ENCODE measurements around the gene AP2S1.
A peak's percentile ranks its signal among the peaks of the same experiment; 100 is the strongest.
"Not testable (repeated sequence)": the region's sequence is repeated elsewhere in the genome, so short reads cannot be mapped to it uniquely, and the experiment has no call there.

AP2S1 gene

DNA sequence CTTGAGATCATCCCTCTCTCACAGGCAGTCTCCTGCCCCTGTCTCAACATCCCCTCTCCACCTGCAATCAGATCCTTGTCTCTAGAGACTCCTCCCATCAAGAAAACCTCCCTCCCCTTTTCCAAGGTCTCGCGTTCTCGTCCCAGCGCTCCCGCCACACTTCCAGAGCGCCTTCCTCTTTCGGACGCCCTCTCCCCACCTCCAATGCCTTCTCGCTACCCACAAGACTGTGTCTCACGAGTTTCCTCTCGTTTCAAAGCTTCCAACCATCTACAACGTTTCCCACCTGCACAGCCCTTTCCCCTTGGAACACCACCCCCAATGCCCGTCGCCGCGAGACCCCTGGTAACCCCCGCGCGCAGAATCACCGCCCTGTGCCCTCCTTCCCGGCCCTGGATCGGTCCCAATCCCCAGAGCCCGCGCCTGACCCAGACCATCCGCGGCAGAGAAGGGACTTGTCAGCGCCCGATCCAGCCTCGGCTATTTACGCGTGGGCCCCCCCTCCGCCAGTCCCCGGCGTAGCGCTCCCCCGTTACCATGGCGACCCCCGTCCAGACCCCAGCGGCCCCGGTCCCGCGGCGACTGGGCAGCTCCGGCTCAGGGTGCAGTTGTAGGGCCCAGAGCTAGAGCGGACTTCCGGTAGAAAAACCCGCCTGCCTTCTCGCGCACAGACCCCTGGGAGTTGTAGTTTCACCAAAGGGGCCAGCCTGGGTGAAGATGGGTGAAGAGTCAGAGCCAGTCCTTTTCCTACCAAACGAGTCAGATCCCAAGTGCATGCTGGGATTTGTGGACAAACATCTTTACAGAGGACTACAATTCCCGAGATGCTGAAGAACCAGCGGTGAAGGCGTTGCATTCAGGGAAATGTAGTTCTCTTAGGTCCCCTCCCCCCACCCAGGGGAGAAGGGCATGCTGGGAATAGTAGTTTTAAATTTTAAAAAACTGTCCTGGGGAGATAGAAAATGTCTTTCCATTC, at the start of gene AP2S1:
AP2S1 (minus strand) TSS at position 619 of the 976 bp plus-strand sequence; CDS start at position 539, 80 bp downstream.
- Mint-ChIP-seq H3K27me3 (no peaks in the 10 kb centered on the region), H3K36me3 (ENCODE audit: low read depth) (no peaks in the 10 kb centered on the region), H3K9me3 (no peaks in the 10 kb centered on the region), H3K27ac (peak within 1 kb of the TSS; percentile 89), H3K4me3 (peak within 1 kb of the TSS; percentile 93), H3K4me1 (ENCODE audit: low read depth) (peaks cover 19% of the 10 kb centered on the region)

DNA sequence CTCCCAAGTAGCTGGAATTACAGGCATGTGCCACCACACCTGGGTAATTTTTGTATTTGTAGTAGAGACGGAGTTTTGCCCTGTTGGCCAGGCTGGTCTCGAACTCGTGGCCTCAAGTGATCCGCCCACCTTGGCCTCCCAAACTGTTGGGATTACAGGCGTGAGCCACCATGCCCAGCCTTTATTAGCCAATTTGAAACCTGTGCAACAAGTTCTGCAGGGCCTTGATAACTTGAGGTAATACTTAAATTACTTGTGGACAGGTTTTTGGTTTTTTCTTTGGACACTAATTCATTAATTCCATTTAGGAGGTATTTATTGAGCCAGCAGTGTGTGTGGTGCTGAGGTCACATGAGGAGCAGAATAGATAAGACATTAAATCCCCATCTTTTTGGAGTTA, 49.7 kb upstream of the AP2S1 start:
- Mint-ChIP-seq H3K27ac (no peak overlapping the region), H3K4me3 (no peak overlapping the region), H3K36me3 (ENCODE audit: low read depth) (no peaks in the 10 kb centered on the region), H3K27me3 (no peaks in the 10 kb centered on the region), H3K4me1 (ENCODE audit: low read depth) (peaks cover 27% of the 10 kb centered on the region), H3K9me3 (no peaks in the 10 kb centered on the region)

DNA sequence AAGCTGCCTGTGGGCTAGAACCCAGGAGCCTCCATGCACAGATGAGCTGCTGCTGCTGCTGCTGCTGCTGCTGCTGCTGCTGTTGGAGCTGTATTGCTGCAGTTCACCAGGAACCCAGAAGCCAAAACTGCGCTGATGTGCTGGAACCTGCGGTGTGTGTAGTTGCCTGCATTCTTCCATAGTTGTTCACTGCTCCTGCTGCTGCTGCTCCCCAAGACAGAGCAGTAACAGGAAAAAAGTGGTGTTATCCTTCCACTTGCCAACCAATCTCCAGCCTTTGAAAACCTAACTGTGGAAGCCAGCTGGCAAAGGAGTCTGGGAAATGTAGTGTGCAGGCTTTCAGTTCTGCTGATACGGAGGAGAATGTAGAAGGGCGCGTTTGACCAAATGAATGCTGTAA, 48.1 kb upstream of the AP2S1 start:
- Mint-ChIP-seq H3K36me3 (ENCODE audit: low read depth) (no peaks in the 10 kb centered on the region), H3K27ac (no peak overlapping the region), H3K9me3 (no peaks in the 10 kb centered on the region), H3K4me3 (no peak overlapping the region), H3K4me1 (ENCODE audit: low read depth) (peaks cover 21% of the 10 kb centered on the region), H3K27me3 (no peaks in the 10 kb centered on the region)

DNA sequence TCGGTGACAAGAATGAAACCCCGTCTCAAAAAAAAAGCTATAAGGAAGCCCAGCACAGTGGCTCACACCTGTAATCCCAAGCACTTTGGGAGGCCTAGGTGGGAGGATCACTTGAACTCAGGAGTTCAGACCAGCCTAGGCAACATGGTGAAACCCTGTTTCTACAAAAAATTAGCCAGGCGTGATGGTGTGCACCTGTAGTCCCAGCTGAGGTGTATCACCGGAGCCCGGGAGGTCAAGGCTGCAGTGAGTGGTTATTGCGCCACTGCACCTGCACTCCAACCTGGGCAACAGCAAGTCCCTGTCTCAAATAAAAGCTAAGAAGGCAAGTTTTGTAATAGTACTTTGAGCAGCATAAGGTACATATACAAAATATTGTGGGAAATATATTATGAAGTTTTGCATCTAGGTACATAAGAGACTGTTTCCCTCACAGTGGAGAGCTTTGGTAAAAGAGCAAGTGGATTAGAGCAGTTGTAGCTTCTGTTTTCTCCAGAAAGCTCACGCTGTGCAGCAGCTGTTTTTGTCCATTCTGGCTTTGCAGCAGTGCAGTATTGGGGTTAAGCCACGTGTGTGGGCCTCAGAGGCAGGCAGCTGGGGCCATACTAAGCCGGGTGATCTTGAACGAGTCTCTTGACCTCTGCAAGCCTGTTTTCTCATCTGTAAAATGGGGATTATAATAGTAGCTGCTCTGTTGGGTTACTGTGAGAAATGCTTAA, 45.6 kb upstream of the AP2S1 start:
- no peak overlapping the region for H3K4me3 Mint-ChIP-seq
- H3K4me1 Mint-ChIP-seq (ENCODE audit: low read depth), result peaks cover 16% of the 10 kb centered on the region
- H3K9me3 Mint-ChIP-seq, result no peaks in the 10 kb centered on the region
- H3K27me3 Mint-ChIP-seq, result no peaks in the 10 kb centered on the region
- H3K36me3 Mint-ChIP-seq (ENCODE audit: low read depth), result no peaks in the 10 kb centered on the region
- no peak overlapping the region for H3K27ac Mint-ChIP-seq

DNA sequence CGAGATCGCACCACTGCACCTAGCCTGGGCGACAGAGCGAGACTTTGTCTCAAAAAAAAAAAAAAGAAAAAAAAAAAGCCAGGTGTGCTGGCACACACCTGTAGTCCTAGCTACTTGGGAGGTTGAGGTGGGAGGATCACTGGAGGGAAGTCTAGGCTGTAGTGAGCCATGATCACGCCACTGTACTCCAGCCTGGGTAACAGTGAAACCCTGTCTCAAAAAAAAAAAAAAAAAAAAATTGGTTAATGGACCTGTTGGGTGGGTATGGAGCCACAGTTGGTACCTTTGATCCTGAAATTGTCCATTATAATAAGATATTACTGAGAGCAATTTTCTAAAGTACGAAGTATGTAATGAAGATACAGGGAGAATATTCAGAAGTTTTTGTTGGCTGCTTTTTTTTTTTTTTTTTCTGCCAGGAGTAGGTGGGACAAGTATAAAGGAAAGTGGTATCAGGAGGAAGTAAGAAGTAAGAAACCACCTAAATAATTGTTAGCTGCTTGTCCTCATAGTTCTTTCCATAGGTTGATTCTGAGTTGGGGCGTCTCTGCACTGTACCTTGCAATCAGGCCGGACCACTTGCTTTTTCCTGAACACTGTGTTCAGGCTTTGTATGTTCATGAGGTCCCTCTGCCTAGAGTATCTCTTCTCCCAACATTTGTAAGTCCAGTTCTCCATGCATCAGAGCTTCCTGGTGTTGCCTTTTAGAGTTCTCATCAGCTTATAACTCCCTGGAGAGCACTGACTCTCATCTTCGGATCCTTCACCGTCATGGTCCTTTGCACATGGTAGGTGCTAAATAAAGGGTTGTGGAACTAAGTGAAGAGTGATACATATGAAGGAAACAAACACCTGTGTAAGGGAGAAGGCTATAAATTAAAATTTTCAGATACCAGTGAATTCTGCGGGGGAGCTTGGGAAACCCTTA, 41.9 kb upstream of the AP2S1 start:
- H3K36me3 Mint-ChIP-seq (ENCODE audit: low read depth), result no peaks in the 10 kb centered on the region
- H3K4me1 Mint-ChIP-seq (ENCODE audit: low read depth), result peaks cover 27% of the 10 kb centered on the region
- no peaks in the 10 kb centered on the region for H3K27me3 Mint-ChIP-seq
- no peaks in the 10 kb centered on the region for H3K9me3 Mint-ChIP-seq
- no peak overlapping the region for H3K4me3 Mint-ChIP-seq
- no peak overlapping the region for H3K27ac Mint-ChIP-seq

DNA sequence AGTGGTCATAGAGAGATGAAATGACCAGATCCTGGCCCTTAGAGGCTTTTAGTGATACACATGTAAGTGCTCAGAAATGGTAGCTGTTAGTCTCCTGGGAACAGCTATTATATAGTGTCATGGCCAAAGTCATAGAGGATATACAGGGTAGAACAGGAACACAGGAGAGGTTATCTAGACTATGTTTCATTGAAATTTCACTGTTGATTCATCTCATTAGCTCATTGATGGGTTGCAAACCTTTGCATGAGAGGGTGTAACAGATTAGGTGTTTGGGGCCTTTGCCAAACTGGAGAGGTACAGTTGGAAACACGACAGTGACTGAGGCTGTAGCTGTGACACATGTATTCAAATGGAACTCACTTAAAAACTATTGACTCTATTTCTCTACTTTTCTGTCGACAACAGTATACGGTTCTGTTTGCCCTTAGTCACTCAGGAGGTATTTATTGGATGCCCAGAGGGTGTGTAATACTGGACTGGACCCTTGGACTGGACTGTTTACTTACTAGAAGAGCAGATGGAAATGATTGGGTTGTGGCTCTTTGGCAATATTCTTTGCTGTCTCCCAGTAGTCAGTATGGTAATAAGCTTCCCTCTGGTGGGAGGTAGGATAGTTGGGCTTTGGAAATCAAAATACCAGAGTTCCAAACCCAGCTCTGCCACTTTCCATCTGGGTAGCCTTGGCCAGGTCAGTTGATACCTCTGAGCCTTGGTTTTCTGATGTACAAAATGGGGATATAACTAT, 40.0 kb upstream of the AP2S1 start:
- Mint-ChIP-seq H3K27ac (no peak overlapping the region), H3K9me3 (no peaks in the 10 kb centered on the region), H3K4me3 (no peak overlapping the region), H3K4me1 (ENCODE audit: low read depth) (peaks cover 38% of the 10 kb centered on the region), H3K36me3 (ENCODE audit: low read depth) (no peaks in the 10 kb centered on the region), H3K27me3 (no peaks in the 10 kb centered on the region)

DNA sequence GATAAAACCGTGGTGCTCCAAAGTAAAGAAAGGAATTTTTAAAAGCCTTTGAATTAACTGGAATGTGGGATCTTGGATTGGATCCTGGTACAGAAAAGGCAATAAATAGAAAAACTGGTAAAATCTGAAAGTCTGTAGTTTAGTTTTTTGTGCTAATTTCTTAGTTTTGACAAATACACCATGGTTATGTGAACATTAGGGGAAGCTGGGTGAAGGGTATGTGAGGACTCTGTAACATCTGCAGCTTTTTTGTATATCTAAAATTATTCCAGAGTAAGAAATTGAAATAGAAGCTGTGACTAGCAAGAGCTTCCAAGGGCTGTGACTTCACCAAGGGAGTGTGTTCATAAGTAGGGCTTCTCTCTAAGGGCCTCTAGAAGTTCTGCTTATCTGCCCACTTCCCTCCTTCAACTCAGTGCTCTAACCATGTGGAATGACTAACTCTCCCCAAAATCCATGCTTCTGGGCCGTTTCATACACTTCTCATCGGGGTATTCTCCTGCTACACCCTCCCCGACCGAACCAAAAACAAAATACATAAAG, 36.7 kb upstream of the AP2S1 start:
- no peaks in the 10 kb centered on the region for H3K9me3 Mint-ChIP-seq
- H3K4me1 Mint-ChIP-seq (ENCODE audit: low read depth), result peaks cover 34% of the 10 kb centered on the region
- H3K4me3 Mint-ChIP-seq, result no peak overlapping the region
- H3K36me3 Mint-ChIP-seq (ENCODE audit: low read depth), result no peaks in the 10 kb centered on the region
- no peak overlapping the region for H3K27ac Mint-ChIP-seq
- H3K27me3 Mint-ChIP-seq, result no peaks in the 10 kb centered on the region

DNA sequence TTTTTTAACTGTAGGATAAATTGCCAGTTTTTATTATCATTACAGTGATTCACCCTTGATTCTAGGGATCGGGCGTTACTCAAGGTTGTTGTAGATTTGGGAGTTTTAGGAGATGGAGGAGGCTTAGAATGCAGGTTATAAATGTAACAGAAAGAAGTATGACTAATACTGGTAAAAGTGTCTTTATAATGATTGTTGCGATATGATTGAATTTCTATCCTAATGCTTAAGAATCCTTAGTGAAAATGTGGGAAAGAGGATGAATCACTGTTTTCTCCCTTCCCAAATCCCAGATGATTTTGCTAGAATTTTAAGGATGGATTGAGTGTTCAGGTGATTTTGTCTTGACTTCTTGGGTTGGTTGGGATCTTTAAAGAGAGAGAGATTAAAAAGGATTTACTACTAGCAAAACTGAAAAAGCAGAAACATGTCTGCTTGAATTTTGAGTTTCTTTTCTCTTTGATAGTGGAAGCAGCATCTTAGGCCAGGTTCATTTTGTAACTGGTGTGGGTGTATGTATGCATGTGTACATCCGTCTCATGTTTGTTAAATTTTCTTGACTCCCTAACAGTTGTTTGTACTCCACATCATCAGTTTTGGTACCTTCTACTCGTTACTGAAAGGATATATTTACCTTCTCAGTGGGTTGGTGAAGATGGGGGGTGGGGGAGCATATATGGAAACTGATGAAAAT, 36.0 kb upstream of the AP2S1 start:
- Mint-ChIP-seq H3K9me3 (no peaks in the 10 kb centered on the region), H3K27ac (no peak overlapping the region), H3K36me3 (ENCODE audit: low read depth) (no peaks in the 10 kb centered on the region), H3K27me3 (no peaks in the 10 kb centered on the region), H3K4me1 (ENCODE audit: low read depth) (peaks cover 34% of the 10 kb centered on the region), H3K4me3 (no peak overlapping the region)

DNA sequence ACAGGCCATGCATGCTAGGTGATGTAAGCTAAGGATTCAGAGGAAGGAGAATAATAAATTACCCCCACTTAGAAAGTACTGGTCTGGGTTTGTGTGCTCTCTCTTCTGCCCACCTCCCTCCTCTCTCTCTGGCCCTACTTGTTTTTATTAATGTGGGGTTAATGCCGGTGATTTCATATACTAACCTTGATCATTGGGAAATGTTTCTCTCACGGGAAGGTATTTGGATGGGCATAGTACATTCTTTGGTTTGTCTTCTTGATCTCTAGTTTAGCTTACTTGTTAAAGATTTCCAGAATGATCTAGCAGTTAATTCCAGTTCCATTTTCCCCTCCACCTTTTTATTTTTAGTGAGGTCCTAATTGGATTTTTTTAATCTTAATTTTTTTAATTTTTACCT, 34.8 kb upstream of the AP2S1 start:
- H3K4me1 Mint-ChIP-seq (ENCODE audit: low read depth), result peaks cover 32% of the 10 kb centered on the region
- no peaks in the 10 kb centered on the region for H3K9me3 Mint-ChIP-seq
- H3K36me3 Mint-ChIP-seq (ENCODE audit: low read depth), result no peaks in the 10 kb centered on the region
- no peak overlapping the region for H3K27ac Mint-ChIP-seq
- H3K4me3 Mint-ChIP-seq, result no peak overlapping the region
- H3K27me3 Mint-ChIP-seq, result no peaks in the 10 kb centered on the region

DNA sequence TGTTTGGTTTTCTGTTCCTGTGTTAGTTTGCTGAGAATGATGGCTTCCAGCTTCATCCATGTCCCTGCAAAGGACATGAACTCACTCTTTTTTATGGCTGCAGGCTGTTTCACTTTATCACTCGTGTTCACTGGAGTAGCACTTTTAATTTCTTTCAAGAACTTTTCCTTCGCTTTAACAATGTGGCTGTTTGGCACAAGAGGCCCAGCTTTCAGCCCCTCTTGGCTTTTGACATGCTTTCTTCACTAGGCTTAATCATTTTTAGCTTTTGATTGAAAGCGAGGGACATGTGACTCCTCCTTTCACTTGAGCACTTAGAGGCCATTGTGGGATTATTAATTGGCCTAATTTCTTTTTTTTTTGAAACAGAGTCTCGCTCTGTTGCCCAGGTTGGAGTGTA, 32.1 kb upstream of the AP2S1 start:
- peaks cover 35% of the 10 kb centered on the region for H3K4me1 Mint-ChIP-seq (ENCODE audit: low read depth)
- H3K27ac Mint-ChIP-seq, H3K9me3 Mint-ChIP-seq: not testable (repeated sequence)

DNA sequence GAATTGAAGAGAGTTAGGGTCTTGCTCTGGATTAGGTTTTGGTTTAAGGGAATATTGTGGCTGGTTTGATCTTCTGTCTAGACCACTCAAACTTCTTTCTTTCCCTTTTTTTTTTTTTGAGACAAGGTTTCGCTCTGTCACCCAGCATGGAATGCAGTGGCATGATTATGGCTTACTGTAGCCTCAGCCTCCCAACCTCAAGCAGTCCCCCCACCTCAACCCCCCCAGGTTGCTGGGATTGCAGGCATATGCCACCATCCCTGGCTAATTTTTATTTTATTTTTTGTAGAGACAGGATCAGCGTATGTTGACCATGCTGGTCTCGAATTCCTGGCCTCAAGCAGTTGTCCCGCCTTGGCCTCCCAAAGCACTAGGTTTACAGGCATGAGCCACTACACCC, 31.4 kb upstream of the AP2S1 start:
- H3K36me3 Mint-ChIP-seq (ENCODE audit: low read depth), result no peaks in the 10 kb centered on the region
- H3K27me3 Mint-ChIP-seq, result no peaks in the 10 kb centered on the region
- H3K4me3 Mint-ChIP-seq, result no peak overlapping the region
- H3K4me1 Mint-ChIP-seq (ENCODE audit: low read depth), result peaks cover 29% of the 10 kb centered on the region
- no peak overlapping the region for H3K27ac Mint-ChIP-seq
- H3K9me3 Mint-ChIP-seq, result no peaks in the 10 kb centered on the region

More for the DNA sequence above, 32.1 kb upstream of the AP2S1 start:
- H3K36me3 Mint-ChIP-seq (ENCODE audit: low read depth); H3K27me3 Mint-ChIP-seq; H3K4me3 Mint-ChIP-seq: not testable (repeated sequence)

DNA sequence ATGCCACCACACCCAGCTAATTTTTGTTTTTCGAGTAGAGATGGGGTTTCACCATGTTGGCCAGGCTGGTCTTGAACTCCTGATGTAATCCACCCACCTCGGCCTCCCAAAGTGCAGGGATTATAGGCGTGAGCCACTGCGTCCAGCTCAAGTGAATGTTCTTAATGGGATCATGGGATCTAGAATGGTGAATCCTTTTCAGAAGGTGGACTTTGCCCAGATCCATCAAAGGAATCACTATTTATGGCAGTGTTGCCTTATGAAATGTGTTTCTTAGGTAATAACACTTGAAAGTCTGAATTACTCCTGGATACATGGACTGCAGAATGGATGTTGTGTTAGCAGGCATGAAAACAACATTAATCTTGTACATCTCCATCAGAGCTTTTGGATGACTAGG, 30.4 kb upstream of the AP2S1 start:
- no peak overlapping the region for H3K27ac Mint-ChIP-seq
- no peaks in the 10 kb centered on the region for H3K36me3 Mint-ChIP-seq (ENCODE audit: low read depth)
- H3K9me3 Mint-ChIP-seq, result no peaks in the 10 kb centered on the region
- H3K4me1 Mint-ChIP-seq (ENCODE audit: low read depth), result peaks cover 20% of the 10 kb centered on the region
- no peaks in the 10 kb centered on the region for H3K27me3 Mint-ChIP-seq
- no peak overlapping the region for H3K4me3 Mint-ChIP-seq

DNA sequence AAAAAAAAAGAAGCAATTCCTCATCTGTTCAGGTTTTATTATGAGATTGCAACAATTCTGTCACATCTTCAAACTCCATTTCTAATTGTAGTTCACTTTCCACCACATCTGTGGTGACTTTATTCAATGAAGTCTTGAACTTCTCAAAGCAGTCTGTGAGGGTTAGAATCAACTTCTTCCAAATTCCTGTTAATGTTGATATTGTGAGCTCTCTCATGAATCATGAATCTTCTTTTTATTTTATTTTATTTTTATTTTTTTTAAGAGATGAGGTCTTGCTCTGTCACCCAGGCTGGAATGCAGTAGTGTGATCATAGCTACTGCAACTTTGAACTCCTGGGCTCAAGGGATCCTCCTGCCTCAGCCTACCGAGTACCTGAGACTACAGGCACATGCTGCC, 29.8 kb upstream of the AP2S1 start:
- no peak overlapping the region for H3K4me3 Mint-ChIP-seq
- H3K4me1 Mint-ChIP-seq (ENCODE audit: low read depth), result peaks cover 16% of the 10 kb centered on the region
- H3K9me3 Mint-ChIP-seq, result no peaks in the 10 kb centered on the region
- peaks cover 5% of the 10 kb centered on the region for H3K36me3 Mint-ChIP-seq (ENCODE audit: low read depth)
- no peak overlapping the region for H3K27ac Mint-ChIP-seq
- no peaks in the 10 kb centered on the region for H3K27me3 Mint-ChIP-seq
